Activated CD4-positive, alpha-beta T cell treated with anti-CD3 and anti-CD28 coated beads, Interleukin-10, Interleukin-2, amounts not matched to agents 100 ng/mL and 50 ng/mL, durations not matched to agents 16 hours and 8 hours (primary cell): ENCODE data around the gene PTPRU.

Experiments used
- DNase-seq: peaks from one replicate; pipeline ENCODE4 v3.0.0-alpha.2; 2020

PTPRU gene

GRCh38 chr1:29270929-29271521 is 34.7 kb downstream of the PTPRU start:
- no peak for DNase-seq

DNA sequence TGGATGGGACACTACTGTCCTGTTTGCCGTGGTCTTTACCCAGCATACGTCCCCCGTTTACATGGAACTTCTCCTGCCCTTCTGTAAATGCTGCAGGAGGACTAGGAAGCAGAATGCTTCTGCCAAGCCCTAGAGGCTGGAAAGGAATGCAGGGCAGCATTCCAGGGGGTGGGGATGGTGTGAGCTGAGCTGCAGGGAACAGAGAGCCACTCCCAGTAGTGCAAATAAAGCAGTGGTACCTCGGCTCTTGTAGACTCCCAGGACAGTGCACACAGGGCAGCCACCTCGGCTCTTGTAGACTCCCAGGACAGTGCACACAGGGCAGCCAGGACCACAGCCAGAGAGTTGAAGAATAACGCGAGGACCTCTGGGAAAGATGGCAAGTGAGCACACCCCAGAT is 35.4 kb downstream of the PTPRU start:
- no peak for DNase-seq

- no peak for DNase-seq
Observed at GRCh38 chr1:29272147-29272907, 36.0 kb downstream of the PTPRU start.

GRCh38 chr1:29275435-29275834 is 39.1 kb downstream of the PTPRU start:
- no peak for DNase-seq

DNA sequence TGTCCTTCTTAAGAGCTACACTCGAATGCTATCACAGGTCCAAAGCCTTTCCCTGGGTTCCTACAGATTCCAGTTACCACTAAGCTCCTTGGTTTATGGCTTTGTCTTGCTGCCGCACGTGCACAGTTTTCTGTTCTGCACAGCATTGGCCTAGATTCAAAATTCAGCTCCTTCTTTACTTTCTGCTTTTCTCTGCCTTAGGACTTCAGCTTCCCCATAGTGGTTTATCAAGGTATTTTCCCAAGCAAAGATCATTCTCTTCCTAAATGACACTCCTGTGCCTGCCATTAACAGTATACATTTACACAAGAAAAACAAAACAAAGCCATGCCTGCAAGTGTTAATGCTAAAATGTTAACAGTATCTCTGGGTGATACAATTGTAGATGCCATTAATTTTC is 41.8 kb downstream of the PTPRU start:
- DNase-seq: no peak

DNA sequence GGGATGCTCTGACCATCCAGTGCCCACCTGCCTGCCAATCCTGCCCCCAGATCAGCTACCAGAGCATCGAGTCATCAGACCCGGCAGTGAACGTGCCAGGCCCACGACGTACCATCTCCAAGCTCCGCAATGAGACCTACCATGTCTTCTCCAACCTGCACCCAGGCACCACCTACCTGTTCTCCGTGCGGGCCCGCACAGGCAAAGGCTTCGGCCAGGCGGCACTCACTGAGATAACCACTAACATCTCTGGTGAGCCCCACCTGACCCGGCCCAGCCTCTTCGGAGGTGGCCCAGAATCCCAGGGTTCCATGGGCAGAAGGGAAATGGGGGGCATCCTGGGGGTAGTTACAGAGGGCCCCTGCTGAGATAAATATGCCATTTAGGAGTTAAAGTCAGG is 43.1 kb downstream of the PTPRU start:
- no peak for DNase-seq

DNA sequence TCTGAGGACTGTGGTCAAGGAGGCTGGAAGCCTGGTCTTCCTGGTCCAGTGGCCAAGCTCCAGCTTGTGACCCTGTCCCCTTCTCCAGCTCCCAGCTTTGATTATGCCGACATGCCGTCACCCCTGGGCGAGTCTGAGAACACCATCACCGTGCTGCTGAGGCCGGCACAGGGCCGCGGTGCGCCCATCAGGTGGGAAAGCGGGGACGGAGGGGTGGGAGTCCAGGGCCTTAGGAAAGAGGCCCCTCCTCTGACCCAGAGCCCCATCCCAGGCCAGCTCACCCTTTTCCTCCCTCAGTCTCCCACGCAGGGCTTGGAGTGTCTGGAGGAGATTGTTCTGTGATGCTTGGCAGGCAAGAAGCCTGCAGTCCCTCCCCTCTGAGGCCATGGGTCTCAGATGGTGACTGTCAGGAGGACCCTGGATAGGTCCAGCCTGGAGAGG is 43.6 kb downstream of the PTPRU start:
- no peak for DNase-seq

DNA sequence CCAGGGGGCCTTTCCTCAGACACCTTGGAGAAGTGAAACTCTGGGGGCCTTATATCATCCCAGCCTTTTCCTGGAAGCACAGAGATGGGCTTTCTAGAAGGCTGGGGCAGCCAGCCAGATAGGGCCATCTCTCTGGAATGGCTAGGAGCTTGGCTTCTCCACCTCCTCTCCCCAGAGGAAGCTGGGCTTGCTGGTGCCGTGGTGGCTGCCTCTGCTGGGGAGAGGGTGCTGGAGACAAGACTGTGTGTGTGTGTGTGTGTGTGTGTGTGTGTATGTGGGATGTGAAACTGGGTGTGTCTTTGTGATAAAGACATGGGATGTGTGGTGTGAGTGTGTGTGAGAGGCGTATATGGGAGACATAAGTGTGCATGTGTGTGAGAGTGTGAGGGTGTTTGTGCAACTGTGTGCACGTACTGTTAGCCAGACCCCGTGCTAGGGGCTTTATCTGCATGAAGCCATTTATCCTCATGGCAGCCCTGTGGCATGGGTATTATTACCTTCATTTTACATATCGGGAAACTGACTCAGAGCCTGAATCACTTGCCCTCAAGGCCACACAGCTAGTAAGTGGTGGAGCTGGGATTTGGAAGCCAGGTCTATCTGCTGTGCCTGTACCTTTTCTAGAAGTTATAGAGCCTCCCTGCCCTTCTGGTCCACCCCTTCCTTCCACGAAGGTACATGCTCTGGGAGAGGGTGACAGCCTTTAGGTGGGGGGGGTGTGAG is 44.2 kb downstream of the PTPRU start:
- DNase-seq: no peak

DNA sequence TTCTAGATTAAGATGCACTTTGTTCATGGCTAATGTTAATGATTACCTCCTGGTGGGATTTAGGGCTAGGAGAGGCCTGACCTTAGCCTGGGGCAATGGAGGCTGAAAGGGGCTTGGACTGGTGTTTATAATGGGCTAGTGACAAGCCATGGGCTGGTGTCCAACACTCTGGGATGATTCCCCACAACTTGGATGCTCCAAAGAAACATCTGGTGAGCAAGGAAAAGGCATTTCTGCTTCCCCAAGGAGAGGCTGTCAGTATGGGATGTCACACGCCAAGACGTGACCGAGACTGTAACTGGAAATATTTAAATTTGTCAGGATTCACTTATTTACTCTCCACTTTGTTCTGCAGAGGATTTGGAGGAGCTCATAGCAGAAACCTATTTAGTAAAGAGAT is 45.2 kb downstream of the PTPRU start:
- DNase-seq: no peak

DNA sequence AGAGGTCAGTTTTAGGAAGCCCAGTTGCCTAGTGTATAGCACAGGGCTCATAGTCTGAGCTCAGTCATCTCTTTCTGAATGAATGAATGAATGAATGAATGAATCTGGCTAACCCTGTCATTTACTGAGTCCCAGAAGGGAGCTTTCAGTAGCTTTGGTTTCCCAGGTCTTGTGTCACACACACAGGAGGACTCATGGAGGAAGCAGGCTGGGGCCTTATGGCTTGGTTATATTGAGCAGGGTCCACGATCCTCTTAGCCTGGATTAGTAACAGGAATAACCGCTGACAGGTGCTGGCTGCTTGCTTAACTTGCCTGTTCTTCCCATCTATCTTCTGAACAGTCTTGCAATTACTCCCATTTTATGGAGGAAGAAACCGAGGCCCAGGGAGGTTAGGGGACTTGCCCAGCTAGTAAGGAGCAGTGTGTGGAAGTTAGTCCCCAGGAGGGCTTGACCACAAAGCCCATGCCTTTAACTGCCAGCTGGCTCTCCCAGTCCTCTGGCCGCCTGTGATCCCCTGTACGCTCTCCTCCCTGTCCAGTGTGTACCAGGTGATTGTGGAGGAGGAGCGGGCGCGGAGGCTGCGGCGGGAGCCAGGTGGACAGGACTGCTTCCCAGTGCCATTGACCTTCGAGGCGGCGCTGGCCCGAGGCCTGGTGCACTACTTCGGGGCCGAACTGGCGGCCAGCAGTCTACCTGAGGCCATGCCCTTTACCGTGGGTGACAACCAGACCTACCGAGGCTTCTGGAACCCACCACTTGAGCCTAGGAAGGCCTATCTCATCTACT is 46.0 kb downstream of the PTPRU start:
- no peak for DNase-seq

DNA sequence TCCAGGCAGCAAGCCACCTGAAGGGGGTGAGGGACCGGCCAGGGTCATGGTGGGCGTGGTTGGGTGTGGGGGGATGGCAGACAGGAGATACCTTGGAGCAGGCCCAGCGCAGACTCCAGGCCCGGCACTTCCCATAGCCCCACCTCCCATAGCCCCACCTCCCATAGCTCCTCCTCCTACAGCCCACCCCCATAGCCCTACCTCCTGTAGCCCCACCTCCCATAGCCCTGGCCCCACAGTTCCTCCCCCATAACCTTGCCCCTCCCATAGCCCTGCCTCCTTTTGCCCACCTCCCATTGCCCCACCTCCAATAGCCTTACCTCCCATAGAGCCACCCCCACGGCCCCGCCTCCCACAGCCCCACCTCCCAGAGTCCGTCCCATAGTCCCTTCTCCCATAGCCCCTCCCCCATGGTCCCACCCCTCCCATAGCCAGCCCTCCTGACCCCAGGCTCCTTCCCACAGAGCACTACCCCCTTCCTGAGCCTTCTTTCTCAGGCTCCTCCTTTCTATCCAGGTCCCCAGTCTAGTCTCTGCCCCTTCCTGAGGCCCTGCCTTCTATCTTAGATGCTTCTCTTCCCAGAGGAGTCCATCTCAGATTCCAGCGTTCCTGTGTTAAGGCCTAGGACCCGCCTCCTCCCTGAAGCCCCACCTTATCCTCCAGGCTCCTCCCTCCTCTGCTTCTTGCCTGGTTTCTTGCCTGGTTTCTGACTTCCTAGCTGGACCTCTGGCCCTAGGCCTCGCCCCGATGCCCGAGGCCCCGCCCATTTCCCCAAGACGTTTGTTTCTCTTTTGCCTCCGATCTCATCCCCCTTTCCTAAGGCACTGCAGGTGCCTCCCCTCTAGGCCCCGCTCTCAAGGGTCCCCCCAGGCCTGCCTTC is 46.8 kb downstream of the PTPRU start:
- peak; percentile 39 for DNase-seq

GRCh38 chr1:29283804-29284195 is 47.5 kb downstream of the PTPRU start:
- DNase-seq: no peak

DNA sequence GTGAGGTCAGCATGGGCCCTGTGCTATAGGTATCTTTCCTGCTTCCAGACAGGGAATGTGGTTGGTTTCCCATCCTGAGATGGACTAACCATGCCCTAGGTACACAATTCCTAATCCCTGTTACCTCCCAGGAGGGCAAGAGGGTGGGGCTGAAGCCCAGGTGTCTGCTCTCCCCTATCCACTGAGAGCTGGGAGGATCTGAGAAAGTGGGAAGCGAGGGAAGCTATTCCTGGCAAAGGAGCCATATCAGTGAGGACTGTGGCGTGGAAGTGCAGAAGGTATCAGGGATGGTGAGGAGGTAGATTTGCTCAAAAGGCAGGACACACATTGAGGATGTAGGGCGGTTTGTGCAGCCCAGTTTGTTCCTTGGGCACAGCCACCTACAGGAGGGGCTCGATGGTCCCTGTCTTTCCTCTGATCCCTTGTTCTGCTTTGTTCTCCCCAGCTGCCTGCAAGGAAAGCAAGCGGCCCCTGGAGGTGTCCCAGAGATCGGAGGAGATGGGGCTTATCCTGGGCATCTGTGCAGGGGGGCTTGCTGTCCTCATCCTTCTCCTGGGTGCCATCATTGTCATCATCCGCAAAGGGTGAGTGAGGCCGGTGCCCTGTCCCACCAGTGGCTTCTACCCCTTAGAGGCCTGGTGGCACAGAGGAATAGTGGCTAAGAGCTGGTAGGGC is 48.1 kb downstream of the PTPRU start:
- no peak for DNase-seq

GRCh38 chr1:29284961-29285560 is 48.7 kb downstream of the PTPRU start:
- no peak for DNase-seq

- DNase-seq: no peak
Observed at GRCh38 chr1:29285771-29286170, 49.4 kb downstream of the PTPRU start.

- DNase-seq: no peak
Observed at GRCh38 chr1:29286194-29286767, 50.0 kb downstream of the PTPRU start.

GRCh38 chr1:29289493-29289892 is 53.2 kb downstream of the PTPRU start:
- no peak for DNase-seq

- no peak for DNase-seq
Observed at GRCh38 chr1:29290414-29290985, 54.2 kb downstream of the PTPRU start.

- no peak for DNase-seq
Observed at GRCh38 chr1:29291756-29292155, 55.4 kb downstream of the PTPRU start.

GRCh38 chr1:29292344-29292743 is 56.0 kb downstream of the PTPRU start:
- no peak for DNase-seq
